ACHN (cell line): ENCODE data around the gene FXR2.

Experiments
- DNase-seq: peaks from one replicate; pipeline ENCODE4 v3.0.0-alpha.2; 2015
- in situ Hi-C: cut with HindIII; loops from 2 replicates; pipeline ENCODE4 v1.10.0; 2017; ENCODE audit warnings: low sequenced_read_pairs, low pct_ligation_motif_present, low pct_unique_long_range_greater_than_20kb

FXR2 gene

DNA sequence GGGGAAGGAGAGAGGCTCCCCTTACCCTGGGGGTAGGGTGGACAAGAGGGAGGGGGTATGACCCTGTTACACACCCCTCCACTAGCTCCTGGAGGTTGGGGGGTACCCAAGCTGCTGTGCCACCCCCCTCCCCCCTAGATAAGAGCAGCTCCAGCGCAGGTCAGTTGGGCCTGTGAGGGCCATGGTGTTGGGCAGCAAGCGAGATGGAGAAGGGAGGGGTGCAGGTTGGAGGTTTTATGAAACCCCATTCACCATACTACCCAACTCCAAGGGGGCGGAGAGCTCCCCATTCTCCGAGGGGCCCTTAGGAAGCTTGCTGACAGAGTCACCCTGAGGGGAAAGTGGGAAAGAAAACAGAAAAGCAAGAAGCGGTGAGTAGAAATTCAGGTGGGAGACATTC, 23.1 kb downstream of the FXR2 start:
- in situ Hi-C loops: no loop called here
- no peak for DNase-seq

- DNase-seq: peak; percentile 68
- in situ Hi-C loops: no loop called here
These were observed 24.0 kb downstream of the FXR2 start for GRCh38 chr17:7590743-7591142.

- in situ Hi-C loops: no loop called here
- peak; percentile 76 for DNase-seq
These were observed 24.6 kb downstream of the FXR2 start, which contains the start of gene SOX15 for GRCh38 chr17:7589891-7590691. SOX15 (minus strand) TSS chr17:7590094; CDS start chr17:7589676, 418 bp downstream.

DNA sequence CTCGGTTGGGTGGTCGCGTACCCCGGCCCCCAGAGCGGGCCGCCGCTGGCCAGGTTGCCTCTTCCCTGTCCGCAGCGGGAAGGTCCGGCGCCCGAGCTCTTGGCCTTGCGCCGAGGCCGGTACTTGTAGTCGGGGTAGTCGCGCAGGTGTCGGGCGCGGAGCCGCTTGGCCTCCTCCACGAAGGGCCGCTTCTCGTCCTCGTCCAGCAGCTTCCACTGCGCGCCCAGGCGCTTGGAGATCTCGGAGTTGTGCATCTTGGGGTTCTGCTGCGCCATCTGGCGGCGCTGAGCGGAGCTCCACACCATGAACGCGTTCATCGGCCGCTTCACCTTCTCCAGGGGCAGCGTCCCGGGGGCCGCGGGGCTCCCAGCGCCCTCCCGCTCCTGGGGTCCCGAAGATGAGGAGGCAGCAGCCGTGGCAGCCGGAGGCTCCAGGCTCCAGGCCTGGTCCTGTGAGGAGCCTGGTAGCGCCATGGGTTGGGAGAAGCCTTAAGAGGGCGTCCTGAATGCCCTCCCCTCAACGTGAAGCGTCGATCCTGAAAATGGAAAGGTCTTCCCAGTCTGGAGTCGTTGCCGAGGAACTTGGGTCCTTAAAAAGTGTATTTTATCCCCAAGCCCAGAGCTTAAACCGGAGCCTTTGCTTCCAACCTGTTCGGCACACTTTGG, 25.4 kb downstream of the FXR2 start:
- DNase-seq: peak; percentile 85
- in situ Hi-C loops: no loop called here

DNA sequence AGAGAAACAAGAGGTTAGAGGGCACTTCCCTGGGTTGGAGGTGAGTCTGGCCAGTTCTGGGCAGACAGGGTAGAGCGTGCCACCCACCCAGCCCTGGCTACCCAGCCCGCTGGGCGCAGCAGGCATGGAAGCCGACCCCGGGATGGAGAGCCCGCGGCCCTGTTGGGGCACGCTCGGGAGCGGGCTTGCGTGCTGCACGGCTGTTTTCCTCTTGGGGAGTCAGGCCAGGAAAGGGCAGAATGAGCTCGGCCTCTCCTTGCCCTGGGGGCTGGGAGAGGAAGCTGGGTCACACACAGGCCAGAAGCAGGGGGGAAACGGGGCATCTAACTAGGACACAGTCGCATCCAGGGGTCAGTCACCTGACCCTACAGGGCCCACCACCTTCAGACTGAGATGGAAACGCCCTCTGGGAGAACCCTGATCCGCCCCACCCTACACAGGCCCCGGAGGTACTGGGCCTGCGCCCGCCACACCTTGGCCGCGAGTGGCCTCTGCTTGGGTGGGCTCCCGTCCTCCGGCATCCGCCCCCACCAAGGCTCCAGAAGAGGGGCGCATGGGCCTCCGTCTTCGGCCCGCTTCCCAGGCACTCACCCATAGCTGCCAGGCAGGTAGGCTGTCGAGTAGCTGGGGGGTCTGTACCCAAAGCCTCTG, 26.0 kb downstream of the FXR2 start:
- no peak for DNase-seq
- in situ Hi-C loops: no loop called here

- in situ Hi-C loops: no loop called here
- DNase-seq: peak; percentile 71
These were observed 27.1 kb downstream of the FXR2 start for GRCh38 chr17:7587420-7588151.

- in situ Hi-C loops: no loop called here
- DNase-seq: no peak
These were observed 27.9 kb downstream of the FXR2 start for GRCh38 chr17:7586673-7587419.

- in situ Hi-C loops: no loop called here
- DNase-seq: peak; percentile 97
These were observed 31.2 kb downstream of the FXR2 start, which contains the start of gene MPDU1 for GRCh38 chr17:7583253-7584109. MPDU1 (plus strand) TSS chr17:7583852; CDS start chr17:7583863, 11 bp downstream.

DNA sequence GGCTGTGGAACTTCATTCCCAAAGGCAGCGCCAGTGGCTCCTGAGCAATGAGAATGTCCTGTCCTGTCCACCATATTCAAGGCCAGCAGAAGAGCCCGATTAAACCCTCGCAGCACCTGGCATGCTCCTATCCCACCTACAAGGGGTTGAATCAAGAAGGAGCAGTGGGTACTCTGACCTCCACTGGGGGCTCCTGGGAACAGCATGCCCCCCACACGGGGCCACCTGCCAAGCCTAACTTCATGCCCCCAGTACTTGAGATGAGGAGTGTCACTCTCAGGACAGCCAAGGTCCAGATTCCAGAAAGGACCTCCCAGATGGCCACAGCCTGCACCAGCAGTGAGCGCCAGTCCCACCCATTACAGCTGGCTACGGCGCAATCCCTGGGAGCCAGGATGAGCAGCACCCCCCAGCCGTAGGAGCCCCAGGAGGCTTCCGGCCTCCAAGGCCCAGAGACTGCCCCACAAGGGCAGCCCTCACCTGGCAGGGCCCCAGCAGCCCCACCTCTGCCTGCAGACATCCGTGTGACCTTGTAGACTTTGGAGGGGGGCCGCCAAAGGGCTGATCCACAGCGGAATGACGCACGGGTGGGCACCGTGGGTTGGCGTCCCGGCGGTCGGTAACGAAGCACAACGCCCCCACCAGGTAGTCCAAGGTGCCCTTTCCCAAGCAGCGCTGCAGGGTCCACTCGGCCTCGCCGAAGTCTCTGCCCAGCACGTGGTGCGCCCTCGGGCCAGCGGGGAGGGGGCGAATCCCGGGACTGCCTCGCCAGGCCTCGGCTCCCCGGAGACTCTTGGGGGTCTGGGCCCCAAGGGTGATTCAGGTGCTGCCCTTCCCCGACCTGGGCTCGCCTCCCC, 32.1 kb downstream of the FXR2 start:
- no peak for DNase-seq
- in situ Hi-C loops: no loop called here

GRCh38 chr17:7580604-7581575, 33.8 kb downstream of the FXR2 start:
- no peak for DNase-seq
- in situ Hi-C loops: no loop called here

DNA sequence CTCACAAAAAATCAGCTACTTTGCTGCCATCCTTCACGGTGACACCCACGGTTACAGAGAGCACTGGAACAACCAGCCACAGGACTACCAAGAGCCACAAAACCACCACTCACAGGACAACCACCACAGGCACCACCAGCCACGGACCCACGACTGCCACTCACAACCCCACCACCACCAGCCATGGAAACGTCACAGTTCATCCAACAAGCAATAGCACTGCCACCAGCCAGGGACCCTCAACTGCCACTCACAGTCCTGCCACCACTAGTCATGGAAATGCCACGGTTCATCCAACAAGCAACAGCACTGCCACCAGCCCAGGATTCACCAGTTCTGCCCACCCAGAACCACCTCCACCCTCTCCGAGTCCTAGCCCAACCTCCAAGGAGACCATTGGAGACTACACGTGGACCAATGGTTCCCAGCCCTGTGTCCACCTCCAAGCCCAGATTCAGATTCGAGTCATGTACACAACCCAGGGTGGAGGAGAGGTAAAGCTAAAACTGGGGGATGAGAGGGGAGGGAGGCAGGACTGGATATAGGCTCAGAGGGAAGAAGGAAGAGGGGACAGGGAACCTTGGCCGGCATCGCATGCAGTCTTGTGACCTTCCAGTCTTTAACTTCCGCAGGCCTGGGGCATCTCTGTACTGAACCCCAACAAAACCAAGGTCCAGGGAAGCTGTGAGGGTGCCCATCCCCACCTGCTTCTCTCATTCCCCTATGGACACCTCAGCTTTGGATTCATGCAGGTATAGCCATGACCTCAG, 34.7 kb downstream of the FXR2 start:
- DNase-seq: no peak
- in situ Hi-C loops: no loop called here

DNA sequence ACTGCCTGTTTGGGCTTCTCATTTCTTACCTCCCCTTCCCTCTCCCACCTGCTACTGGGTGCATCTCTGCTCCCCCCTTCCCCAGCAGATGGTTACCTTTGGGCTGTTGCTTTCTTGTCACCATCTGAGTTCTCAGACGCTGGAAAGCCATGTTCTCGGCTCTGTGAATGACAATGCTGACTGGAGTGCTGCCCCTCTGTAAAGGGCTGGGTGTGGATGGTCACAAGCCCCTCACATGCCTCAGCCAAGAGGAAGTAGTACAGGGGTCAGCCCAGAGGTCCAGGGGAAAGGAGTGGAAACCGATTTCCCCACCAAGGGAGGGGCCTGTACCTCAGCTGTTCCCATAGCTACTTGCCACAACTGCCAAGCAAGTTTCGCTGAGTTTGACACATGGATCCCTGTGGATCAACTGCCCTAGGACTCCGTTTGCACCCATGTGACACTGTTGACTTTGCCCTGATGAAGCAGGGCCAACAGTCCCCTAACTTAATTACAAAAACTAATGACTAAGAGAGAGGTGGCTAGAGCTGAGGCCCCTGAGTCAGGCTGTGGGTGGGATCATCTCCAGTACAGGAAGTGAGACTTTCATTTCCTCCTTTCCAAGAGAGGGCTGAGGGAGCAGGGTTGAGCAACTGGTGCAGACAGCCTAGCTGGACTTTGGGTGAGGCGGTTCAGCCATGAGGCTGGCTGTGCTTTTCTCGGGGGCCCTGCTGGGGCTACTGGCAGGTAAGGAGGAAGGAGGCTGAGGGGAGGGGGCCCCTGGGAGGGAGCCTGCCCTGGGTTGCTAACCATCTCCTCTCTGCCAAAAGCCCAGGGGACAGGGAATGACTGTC, 35.5 kb downstream of the FXR2 start, which contains the start of gene CD68:
Gene CD68 (plus strand): TSS at position 638 of the 833 bp plus-strand sequence. CDS start 40 bp downstream, at position 678.
- in situ Hi-C loops: no loop called here
- DNase-seq: peak; percentile 89

GRCh38 chr17:7577327-7578199, 37.1 kb downstream of the FXR2 start:
- in situ Hi-C loops: no loop called here
- DNase-seq: no peak
